HG02970 (cell line): ENCODE results near the gene LMNA.

ENCODE experiments used
- ATAC-seq: cut with Tn5 transposase; IDR thresholded peaks from one replicate; pipeline ENCODE4 v1.9.1; 2021; ENCODE audit warnings: mild to moderate bottlenecking, moderate library complexity, moderate number of reproducible peaks; ENCODE audit not compliant: unreplicated experiment, low FRiP score

The LMNA gene

GRCh38 chr1:156081180-156081916, 33.2 kb upstream of the LMNA start:
- no peak for ATAC-seq

GRCh38 chr1:156081917-156082308, 32.6 kb upstream of the LMNA start:
- ATAC-seq, result no peak

- no peak for ATAC-seq
Observed at GRCh38 chr1:156082309-156083091, 32.0 kb upstream of the LMNA start, which contains the start of gene MEX3A. Gene MEX3A (minus strand): TSS chr1:156082465. CDS start chr1:156081998, 467 bp downstream.

- no peak for ATAC-seq
Observed at GRCh38 chr1:156083800-156084790, 30.4 kb upstream of the LMNA start.

GRCh38 chr1:156086256-156086662, 28.3 kb upstream of the LMNA start:
- no peak for ATAC-seq

GRCh38 chr1:156089704-156090103, 24.8 kb upstream of the LMNA start:
- ATAC-seq, result no peak

GRCh38 chr1:156090138-156090839, 24.2 kb upstream of the LMNA start:
- no peak for ATAC-seq

GRCh38 chr1:156090840-156091188, 23.7 kb upstream of the LMNA start:
- no peak for ATAC-seq

GRCh38 chr1:156091610-156092009, 22.9 kb upstream of the LMNA start:
- ATAC-seq, result no peak

- ATAC-seq, result no peak
Observed at GRCh38 chr1:156095906-156096508, 18.5 kb upstream of the LMNA start.

GRCh38 chr1:156096640-156097391, 17.7 kb upstream of the LMNA start:
- peak; percentile 63 for ATAC-seq

GRCh38 chr1:156097499-156098178, 16.9 kb upstream of the LMNA start:
- no peak for ATAC-seq

- no peak for ATAC-seq
Observed at GRCh38 chr1:156098784-156099183, 15.7 kb upstream of the LMNA start.

GRCh38 chr1:156099282-156099681, 15.2 kb upstream of the LMNA start:
- no peak for ATAC-seq

- ATAC-seq, result no peak
Observed at GRCh38 chr1:156100205-156100995, 14.1 kb upstream of the LMNA start.

GRCh38 chr1:156101880-156102279, 12.6 kb upstream of the LMNA start:
- no peak for ATAC-seq

GRCh38 chr1:156102633-156103511, 11.6 kb upstream of the LMNA start:
- ATAC-seq, result no peak
